GM12872 (cell line): ENCODE results near the gene CA10.

Experiments used
- CTCF ChIP-seq: IDR thresholded peaks from 3 replicates; pipeline ENCODE4 v1.5.1; 2011; ENCODE audit warnings: low read depth, mild to moderate bottlenecking, low read length, moderate library complexity; ENCODE audit not compliant: insufficient read depth

CA10 gene

DNA sequence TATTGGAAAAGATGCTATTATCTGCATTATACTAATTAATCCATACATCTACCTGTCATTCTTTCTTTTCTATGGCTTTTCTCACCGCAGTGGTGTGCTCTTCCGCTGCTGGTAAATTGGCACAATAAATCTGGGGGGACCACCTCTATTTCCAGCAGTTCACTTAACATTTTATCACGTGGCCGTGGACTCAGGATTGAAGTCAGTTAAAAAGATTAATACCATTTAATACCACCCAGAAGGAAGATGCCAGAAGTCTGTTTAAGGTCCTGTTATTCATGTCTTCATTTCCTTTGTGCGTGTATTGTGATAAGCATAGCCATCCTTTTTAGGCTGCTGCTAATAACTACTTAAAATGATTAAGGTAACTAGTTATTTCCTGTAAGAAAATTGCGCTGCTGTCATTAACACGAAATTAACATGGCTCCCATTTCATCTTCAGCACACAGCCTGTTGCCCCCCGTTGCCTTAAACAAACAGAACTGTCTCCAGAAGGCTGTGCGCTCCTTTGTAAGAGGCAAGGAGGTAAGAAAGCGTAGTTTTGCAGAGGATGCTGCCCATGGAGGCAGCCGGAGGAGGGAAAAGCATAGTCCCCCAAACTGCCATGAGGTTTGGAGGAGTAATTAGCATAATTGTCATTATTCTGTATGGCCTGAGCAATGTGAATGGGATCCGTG, 483.8 kb downstream of the CA10 start:
- TF ChIP-seq CTCF, result no peak

GRCh38 chr17:51673070-51673469, 485.4 kb downstream of the CA10 start:
- no peak for TF ChIP-seq CTCF

DNA sequence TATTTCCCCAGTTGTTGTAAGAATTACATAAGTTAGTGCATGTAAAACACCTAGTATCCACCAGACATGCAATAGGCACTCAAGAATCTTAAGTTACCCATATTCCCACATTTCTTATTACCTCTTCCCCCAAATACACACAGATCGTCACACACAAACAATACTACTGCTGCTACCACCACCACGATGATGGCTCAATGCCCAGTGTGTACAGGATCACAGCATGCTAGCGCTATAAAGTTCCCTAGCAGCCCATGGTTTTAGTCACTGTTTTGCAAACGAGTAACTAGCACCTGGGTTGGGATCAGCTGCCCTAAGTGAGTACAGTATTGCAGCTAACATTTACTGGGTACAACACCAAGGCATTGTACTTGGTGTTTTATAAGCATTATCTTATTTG, 486.4 kb downstream of the CA10 start:
- TF ChIP-seq CTCF, result no peak

DNA sequence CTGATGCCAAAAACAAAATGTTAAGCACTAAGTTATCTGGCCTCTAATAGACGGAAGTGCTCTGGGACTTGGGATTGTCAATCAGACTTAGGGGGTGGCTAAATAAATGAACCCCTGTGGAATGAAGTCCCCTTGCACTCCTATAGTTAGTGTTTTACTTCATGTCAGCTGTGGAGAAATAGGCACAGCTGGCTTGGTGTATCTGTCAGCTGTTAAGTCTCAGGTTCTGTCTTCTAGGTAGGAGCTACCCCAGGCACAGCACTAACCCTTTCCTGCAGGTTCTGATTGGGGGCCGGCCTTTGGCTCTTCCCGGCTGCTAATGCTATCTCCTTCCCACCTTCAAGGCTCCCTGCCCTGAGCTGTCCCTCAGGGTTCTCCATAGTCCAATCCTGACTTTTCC, 487.6 kb downstream of the CA10 start:
- no peak for TF ChIP-seq CTCF

- no peak for TF ChIP-seq CTCF
Measured at GRCh38 chr17:51668963-51669246, 489.6 kb downstream of the CA10 start.

GRCh38 chr17:51668155-51668962, 490.2 kb downstream of the CA10 start:
- TF ChIP-seq CTCF, result no peak

- no peak for TF ChIP-seq CTCF
Measured at GRCh38 chr17:51667706-51668083, 490.8 kb downstream of the CA10 start.
